Mesendoderm (in vitro differentiated cells): ENCODE measurements around the gene DUSP9.

ENCODE experiments used
- DNase-seq: peaks from one replicate; pipeline ENCODE4 v3.0.0; 2013
- H2AK5ac ChIP-seq: 2 replicates; pipeline ENCODE4 v1.6.1; 2013; ENCODE audit warnings: low read length, inconsistent platforms
- H2BK120ac ChIP-seq: 2 replicates; pipeline ENCODE4 v1.6.1; 2013; ENCODE audit warnings: low read depth, mild to moderate bottlenecking, low read length, moderate library complexity, mixed read lengths
- H2BK15ac ChIP-seq: replicated peaks from 2 replicates; pipeline ENCODE4 v1.6.1; 2013; ENCODE audit warnings: low read depth, mild to moderate bottlenecking, moderate library complexity
- H2BK5ac ChIP-seq: 2 replicates; pipeline ENCODE4 v1.6.1; 2013; ENCODE audit warnings: low read length, inconsistent platforms
- H3K18ac ChIP-seq: 2 replicates; pipeline ENCODE4 v1.6.1; 2013; ENCODE audit warnings: mild to moderate bottlenecking, low read length, mixed read lengths
- H3K23ac ChIP-seq: one replicate; pipeline ENCODE4 v1.6.1; 2013; ENCODE audit warnings: low read length
- H3K27ac ChIP-seq: 2 replicates; pipeline ENCODE4 v1.5.1; 2013; ENCODE audit warnings: low read depth, mild to moderate bottlenecking, inconsistent platforms, low read length, moderate library complexity
- H3K27me3 ChIP-seq: 2 replicates; pipeline ENCODE4 v1.6.1; 2013; ENCODE audit warnings: low read length, control low read depth, mild to moderate bottlenecking, inconsistent platforms; ENCODE audit not compliant: insufficient read depth, poor library complexity
- H3K36me3 ChIP-seq: 2 replicates; pipeline ENCODE4 v1.6.1; 2013; ENCODE audit warnings: low read length, inconsistent platforms; ENCODE audit not compliant: control insufficient read depth, insufficient read depth
- H3K4ac ChIP-seq: one replicate; pipeline ENCODE4 v1.6.1; 2013; ENCODE audit warnings: low read depth, mild to moderate bottlenecking, low read length, moderate library complexity
- H3K4me1 ChIP-seq: 2 replicates; pipeline ENCODE4 v1.6.1; 2013; ENCODE audit warnings: low read depth, low read length, inconsistent platforms; ENCODE audit not compliant: control insufficient read depth
- H3K4me2 ChIP-seq: 2 replicates; pipeline ENCODE4 v1.6.1; 2013; ENCODE audit warnings: low read length
- H3K4me3 ChIP-seq: 2 replicates; pipeline ENCODE4 v1.5.1; 2013; ENCODE audit warnings: mild to moderate bottlenecking, low read length
- H3K56ac ChIP-seq: one replicate; pipeline ENCODE4 v1.6.1; 2013; ENCODE audit warnings: low read length
- H3K79me1 ChIP-seq: 2 replicates; pipeline ENCODE4 v1.6.1; 2013; ENCODE audit warnings: low read length, inconsistent platforms
- H3K79me2 ChIP-seq: 2 replicates; pipeline ENCODE4 v1.6.1; 2013; ENCODE audit warnings: mild to moderate bottlenecking, low read length; ENCODE audit not compliant: control insufficient read depth, insufficient read depth
- H3K9ac ChIP-seq: 2 replicates; pipeline ENCODE4 v1.6.1; 2013; ENCODE audit warnings: low read length, inconsistent platforms
- H4K5ac ChIP-seq: one replicate; pipeline ENCODE4 v1.6.1; 2013; ENCODE audit warnings: low read length
- H4K8ac ChIP-seq: one replicate; pipeline ENCODE4 v1.6.1; 2013; ENCODE audit warnings: low read depth, mild to moderate bottlenecking, control low read depth, low read length, moderate library complexity
- WGBS: extraction: QIAGEN DNeasy Blood & Tissue Kit; methylation state at CpG from one replicate; pipeline ENCODE4 v1.1.7; 2013; ENCODE audit warnings: low lambda C conversion rate, missing lambda C conversion rate; ENCODE audit not compliant: insufficient coverage; ENCODE audit errors: extremely low coverage; 5-methylcytosine and 5-hydroxymethylcytosine counted together

The DUSP9 gene

DNA sequence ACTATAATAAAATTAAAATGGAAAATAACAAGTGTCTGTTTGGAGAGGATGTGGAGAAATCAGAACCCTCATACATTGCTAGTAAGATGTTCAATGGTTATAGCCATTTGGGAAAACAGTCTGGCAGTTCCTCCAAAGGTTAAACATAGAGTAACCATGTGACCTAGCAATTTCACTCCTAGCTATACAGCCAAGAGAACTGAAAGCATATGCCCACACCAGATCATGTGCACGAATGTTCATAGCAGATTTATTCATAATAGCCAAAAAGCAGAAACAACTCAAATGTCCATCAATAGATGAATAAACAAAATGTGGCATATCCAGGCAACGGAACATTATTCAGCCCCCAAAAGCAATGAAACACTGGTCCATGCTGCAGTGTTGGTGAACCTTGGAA, 38.6 kb upstream of the DUSP9 start:
- no peaks in the 10 kb centered on the region for H3K4me1 ChIP-seq
- H3K18ac ChIP-seq, result no peak overlapping the region
- H3K27me3 ChIP-seq, result no peaks in the 10 kb centered on the region
- H3K36me3 ChIP-seq, result no peaks in the 10 kb centered on the region
- no peak overlapping the region for H4K5ac ChIP-seq
- no peak overlapping the region for H3K4me2 ChIP-seq
- WGBS, result no CpG with 5 or more reads among the region's 2 CpGs
- no peak overlapping the region for H3K9ac ChIP-seq
- H3K23ac ChIP-seq, result no peak overlapping the region
- H3K4me3 ChIP-seq, result no peak overlapping the region
- no peak overlapping the region for H2BK15ac ChIP-seq
- no peak overlapping the region for H2BK120ac ChIP-seq
- H3K56ac ChIP-seq, result no peak overlapping the region
- H3K79me2 ChIP-seq, result no peaks in the 10 kb centered on the region
- no peak overlapping the region for H2AK5ac ChIP-seq
- H3K27ac ChIP-seq, result no peak overlapping the region
- no peak overlapping the region for H3K4ac ChIP-seq
- no peak overlapping the region for H2BK5ac ChIP-seq
- DNase-seq, result no peak
- no peak overlapping the region for H4K8ac ChIP-seq
- H3K79me1 ChIP-seq, result no peaks in the 10 kb centered on the region

DNA sequence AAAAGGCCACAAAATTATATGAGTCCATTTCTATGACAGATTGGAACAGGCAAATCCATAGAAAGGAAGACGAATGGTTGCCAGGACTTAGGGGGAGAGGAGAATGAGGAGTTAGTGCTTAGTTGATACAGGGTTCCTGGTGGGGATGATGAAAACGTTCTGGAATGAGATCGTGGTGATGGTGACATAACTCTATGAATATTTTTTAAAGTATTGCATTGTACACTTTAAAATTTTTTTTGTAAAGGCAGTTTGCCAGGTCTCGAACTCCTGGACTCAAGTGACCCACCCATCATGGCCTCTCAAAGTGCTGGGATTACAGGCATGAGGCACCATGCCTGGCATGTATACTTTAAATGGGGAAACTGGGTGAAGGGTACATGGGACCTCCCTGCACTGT, 38.2 kb upstream of the DUSP9 start:
- Histone ChIP-seq H2AK5ac (no peak overlapping the region), H3K23ac (no peak overlapping the region), H3K27ac (no peak overlapping the region), H3K4me3 (no peak overlapping the region), H4K8ac (no peak overlapping the region), H3K27me3 (no peaks in the 10 kb centered on the region), H3K4me1 (no peaks in the 10 kb centered on the region), H3K79me1 (no peaks in the 10 kb centered on the region), H2BK15ac (no peak overlapping the region), H3K4me2 (no peak overlapping the region), H2BK5ac (no peak overlapping the region), H3K79me2 (no peaks in the 10 kb centered on the region), H3K4ac (no peak overlapping the region), H2BK120ac (no peak overlapping the region), H3K18ac (no peak overlapping the region), H3K9ac (no peak overlapping the region), H3K36me3 (no peaks in the 10 kb centered on the region), H4K5ac (no peak overlapping the region), H3K56ac (no peak overlapping the region)
- no peak for DNase-seq
- WGBS, result no CpG with 5 or more reads among the region's 4 CpGs

DNA sequence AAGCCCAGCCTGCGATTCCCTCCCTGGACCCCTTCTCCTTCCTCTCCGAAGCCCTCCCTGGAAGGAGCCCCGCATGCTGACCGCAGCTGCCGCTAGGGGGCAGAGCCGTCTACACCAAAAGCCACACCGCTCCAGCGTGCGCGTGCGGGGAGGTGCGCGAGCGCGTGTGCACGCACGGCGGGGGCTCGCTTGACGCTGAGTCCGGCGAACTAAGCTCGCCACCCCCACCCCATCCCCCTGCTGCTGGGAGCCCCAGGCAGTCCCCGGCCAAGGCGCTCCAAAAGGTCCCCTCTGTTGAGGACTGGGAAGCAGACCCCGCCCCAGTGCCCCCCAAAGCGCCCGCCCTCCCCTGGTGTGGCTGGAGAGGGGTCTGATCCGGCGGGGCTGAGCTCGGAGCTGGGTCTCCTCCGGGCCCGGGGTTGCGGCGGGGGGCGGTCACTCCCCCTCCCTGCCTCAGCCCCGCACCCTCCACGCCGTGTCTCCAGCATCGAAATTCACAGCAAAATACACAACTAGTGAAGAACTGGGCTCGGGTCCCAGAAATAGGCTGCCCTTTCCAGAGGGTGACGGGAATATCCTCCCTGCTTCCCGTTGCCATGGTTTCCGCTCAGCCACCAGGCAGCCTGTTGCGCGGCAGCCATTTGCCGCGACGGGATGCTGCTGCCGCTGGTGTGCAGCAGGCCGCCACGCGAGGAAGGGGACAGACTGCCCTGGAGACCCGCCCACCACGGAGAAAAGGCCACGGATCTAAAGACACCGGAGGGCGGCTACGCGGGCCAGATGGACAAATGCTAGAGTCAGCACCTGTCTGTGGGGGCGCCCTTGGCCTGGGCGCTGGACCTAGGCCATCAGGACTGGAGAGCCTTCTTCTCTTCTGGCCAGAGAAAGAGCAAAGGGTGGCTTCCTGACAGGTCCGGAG, 36.8 kb upstream of the DUSP9 start:
- Histone ChIP-seq H3K27ac (no peak overlapping the region), H3K36me3 (no peaks in the 10 kb centered on the region), H3K4me2 (no peak overlapping the region), H3K18ac (no peak overlapping the region), H2AK5ac (no peak overlapping the region), H3K4me3 (no peak overlapping the region), H3K56ac (no peak overlapping the region), H4K8ac (no peak overlapping the region), H3K4me1 (no peaks in the 10 kb centered on the region), H3K4ac (no peak overlapping the region), H3K9ac (no peak overlapping the region), H3K79me2 (no peaks in the 10 kb centered on the region), H3K79me1 (no peaks in the 10 kb centered on the region), H2BK15ac (no peak overlapping the region), H3K23ac (no peak overlapping the region), H4K5ac (no peak overlapping the region), H2BK120ac (no peak overlapping the region), H2BK5ac (no peak overlapping the region), H3K27me3 (no peaks in the 10 kb centered on the region)
- DNase-seq, result peak; percentile 71
- WGBS, result no CpG with 5 or more reads among the region's 63 CpGs

DNA sequence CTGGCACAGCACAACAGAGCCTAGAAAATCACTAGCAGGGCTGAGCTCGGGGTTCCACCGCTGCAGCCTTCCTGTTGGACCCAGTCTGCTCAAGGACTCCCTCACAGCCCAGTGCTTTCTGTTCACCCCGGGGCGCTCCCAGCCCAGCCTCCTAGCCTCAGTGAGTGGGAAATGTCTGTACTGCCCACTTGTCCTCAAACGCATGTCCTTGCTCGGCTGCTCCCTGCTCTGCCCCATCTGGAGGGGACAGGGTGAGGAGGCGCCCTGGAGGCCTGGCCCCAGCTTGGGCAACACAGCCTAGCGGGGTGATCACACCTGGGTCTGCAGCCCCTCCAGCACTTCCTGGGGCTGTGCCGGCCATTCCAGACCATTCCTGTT, 36.2 kb upstream of the DUSP9 start:
- Histone ChIP-seq H3K23ac (no peak overlapping the region), H3K27me3 (no peaks in the 10 kb centered on the region), H3K79me1 (no peaks in the 10 kb centered on the region), H3K56ac (no peak overlapping the region), H3K79me2 (no peaks in the 10 kb centered on the region), H3K4me1 (no peaks in the 10 kb centered on the region), H2BK15ac (no peak overlapping the region), H2AK5ac (no peak overlapping the region), H4K8ac (no peak overlapping the region), H3K9ac (no peak overlapping the region), H3K4me2 (no peak overlapping the region), H3K4ac (no peak overlapping the region), H3K27ac (no peak overlapping the region), H3K18ac (no peak overlapping the region), H4K5ac (no peak overlapping the region), H3K4me3 (no peak overlapping the region), H2BK120ac (no peak overlapping the region), H3K36me3 (no peaks in the 10 kb centered on the region), H2BK5ac (no peak overlapping the region)
- no peak for DNase-seq
- WGBS, result no CpG with 5 or more reads among the region's 9 CpGs

DNA sequence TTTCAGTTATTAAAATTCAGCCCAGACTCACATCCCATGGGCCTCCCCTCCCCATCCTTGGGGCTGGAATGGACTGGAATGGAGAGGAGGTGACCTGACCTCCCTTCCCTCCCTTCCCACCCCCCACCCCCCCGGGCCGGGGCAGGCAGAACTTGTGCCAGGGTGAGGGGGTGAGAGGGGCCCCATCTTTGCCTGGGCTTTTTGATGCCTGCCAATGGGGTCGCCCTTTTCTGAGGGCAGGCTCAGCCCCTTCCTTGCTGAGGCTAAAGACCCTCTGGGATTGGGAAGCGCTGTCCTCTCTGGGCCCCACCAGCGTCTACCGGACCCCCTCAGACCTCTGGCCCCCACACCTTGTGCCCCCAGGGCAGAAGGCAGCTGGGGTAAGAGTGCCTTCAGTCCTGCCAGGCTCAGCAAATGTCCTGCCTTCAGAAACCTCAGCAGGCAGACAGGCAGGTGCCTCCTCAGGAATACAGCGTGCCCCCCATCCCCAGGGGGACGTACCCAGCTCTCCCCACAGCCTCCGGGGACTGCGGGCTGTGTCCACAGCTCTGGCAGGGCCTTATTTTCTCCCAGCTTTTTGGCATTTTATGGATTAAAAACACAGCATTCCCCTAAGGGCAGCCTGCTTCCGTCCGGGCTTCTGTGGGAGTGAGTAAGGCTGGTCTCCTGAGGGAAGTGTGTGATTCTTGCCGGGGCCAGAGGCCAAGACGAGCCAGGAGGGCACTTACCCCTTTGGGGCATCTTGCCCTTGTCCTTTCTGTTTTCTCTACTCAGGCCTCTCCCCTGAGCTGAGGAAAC, 35.5 kb upstream of the DUSP9 start:
- no peak for DNase-seq
- no peak overlapping the region for H4K5ac ChIP-seq
- no peak overlapping the region for H4K8ac ChIP-seq
- no peak overlapping the region for H3K18ac ChIP-seq
- no peak overlapping the region for H2BK120ac ChIP-seq
- WGBS, result no CpG with 5 or more reads among the region's 14 CpGs
- H3K9ac ChIP-seq, result no peak overlapping the region
- H3K27ac ChIP-seq, result no peak overlapping the region
- H3K79me2 ChIP-seq, result no peaks in the 10 kb centered on the region
- no peaks in the 10 kb centered on the region for H3K4me1 ChIP-seq
- no peak overlapping the region for H3K56ac ChIP-seq
- no peak overlapping the region for H3K4me3 ChIP-seq
- H3K36me3 ChIP-seq, result no peaks in the 10 kb centered on the region
- H2AK5ac ChIP-seq, result no peak overlapping the region
- no peak overlapping the region for H2BK5ac ChIP-seq
- H3K4ac ChIP-seq, result no peak overlapping the region
- no peak overlapping the region for H3K4me2 ChIP-seq
- H3K23ac ChIP-seq, result no peak overlapping the region
- no peaks in the 10 kb centered on the region for H3K27me3 ChIP-seq
- H2BK15ac ChIP-seq, result no peak overlapping the region
- no peaks in the 10 kb centered on the region for H3K79me1 ChIP-seq
